Ascending aorta (tissue), 2 donors: Measurements from ENCODE around the gene SPAG9. TPM values are rescaled to one million over a fixed set of nuclear protein-coding genes. Genes with fewer than 3 reads are reported as not detected.

ENCODE experiments used
- DNase-seq, 2 donors: peaks; one replicate each; pipeline ENCODE4 v3.0.0-alpha.2; 2019; ENCODE audit warnings: low spot score in 2 of 2
- H3K27ac ChIP-seq, 2 donors: fragments of 200-600 bp; sonication (generic); one replicate each; pipeline ENCODE4 v1.5.1; 2016 to 2017; ENCODE audit warnings: mild to moderate bottlenecking in 1 of 2
- H3K27me3 ChIP-seq: fragments of 200-600 bp; sonication (generic); one replicate; pipeline ENCODE4 v1.5.1; 2017
- H3K36me3 ChIP-seq, 2 donors: fragments of 200-600 bp; sonication (generic); one replicate each; pipeline ENCODE4 v1.5.1; 2016
- H3K4me1 ChIP-seq, 2 donors: fragments of 200-600 bp; sonication (generic); one replicate each; pipeline ENCODE4 v1.5.1; 2016 to 2017; ENCODE audit warnings: mild to moderate bottlenecking in 1 of 2
- H3K4me3 ChIP-seq, 2 donors: fragments of 200-600 bp; sonication (generic); one replicate each; pipeline ENCODE4 v1.5.1; 2016 to 2017; ENCODE audit warnings: mild to moderate bottlenecking in 1 of 2
- H3K9me3 ChIP-seq, 2 donors: fragments of 200-600 bp; sonication (generic); one replicate each; pipeline ENCODE4 v1.5.1; 2016
- CTCF ChIP-seq, 3 experiments: fragments of 200-600 bp in 2 of 3; fragments of 450-650 bp in 1 of 3; sonication (generic) in 2 of 3; IDR thresholded peaks; one replicate each; pipeline ENCODE4 v1.5.1; 2016 to 2019; ENCODE audit warnings: antibody characterized with exemption in 3 of 3, mild to moderate bottlenecking in 1 of 3, moderate library complexity in 1 of 3
- intact Hi-C: fragments of 100-400 bp; cut with DNase I; formaldehyde crosslinking; loops from one replicate; pipeline ENCODE4 v1.15.1; 2023
- total RNA-seq: library from RNA; depleted of rRNA; stranded (reverse); fragments of >200 nt; gene quantifications from one replicate; pipeline ENCODE4 v1.1.0, GENCODE V29; 2016

Gene SPAG9
- total RNA-seq, 1 donor from 2014 or later = 41.3 TPM

DNA sequence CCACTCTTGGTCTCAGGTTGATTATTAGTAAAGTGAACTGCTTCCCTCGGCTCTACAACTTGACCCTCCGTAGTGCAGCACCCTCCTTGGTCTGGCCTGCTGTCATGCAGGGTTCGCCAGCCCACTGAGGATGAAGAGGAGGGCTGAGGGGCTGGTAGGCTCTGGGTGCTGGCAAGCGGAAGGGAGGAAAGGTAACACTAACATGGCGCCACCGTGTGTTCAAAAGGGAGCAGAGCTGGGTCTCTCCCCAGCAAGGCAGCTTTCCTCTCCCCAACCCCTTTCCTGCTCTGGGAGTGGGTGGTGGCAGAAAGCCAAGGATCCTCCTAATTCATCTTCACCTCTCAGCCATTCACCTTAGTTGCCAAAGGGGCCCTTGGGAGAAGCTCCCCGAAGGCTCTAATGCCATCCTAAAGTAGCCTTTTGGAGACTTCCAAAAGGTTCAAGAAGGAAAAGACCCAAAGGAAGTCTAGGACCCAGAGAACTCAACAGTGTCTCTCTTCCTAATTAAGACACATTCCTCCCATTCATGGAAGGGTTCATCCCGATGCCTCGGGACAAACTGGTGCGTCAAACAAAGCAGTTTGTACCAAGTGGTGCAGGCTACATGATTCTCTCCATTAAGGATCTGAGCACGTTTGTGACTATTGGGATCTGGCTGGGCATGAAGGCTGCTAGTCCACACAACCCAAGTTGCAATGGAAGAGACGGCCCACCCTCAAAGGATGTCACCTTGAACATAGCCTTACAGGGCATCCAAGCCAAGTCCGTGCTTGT lies 163.7 kb downstream of the SPAG9 start:
- Histone ChIP-seq H3K9me3 (no peaks in the 10 kb centered on the region), H3K4me1 (peaks cover 0 to 7% of the 10 kb centered on the region in 2 donors), H3K27me3 (no peaks in the 10 kb centered on the region), H3K36me3 (peaks cover 4 to 13% of the 10 kb centered on the region in 2 donors), H3K27ac (peak overlapping the region; percentile 12 to 24), H3K4me3 (no peak overlapping the region)
- peak; percentile 55 to 81 (median 70) for TF ChIP-seq CTCF (IDR thresholded peaks at IDR 0.05)
- DNase-seq = no peak
- intact Hi-C loops = loop anchor here (2.0 kb wide), 1 partner anchor 174 kb away; no protein-coding TSS in a partner anchor

DNA sequence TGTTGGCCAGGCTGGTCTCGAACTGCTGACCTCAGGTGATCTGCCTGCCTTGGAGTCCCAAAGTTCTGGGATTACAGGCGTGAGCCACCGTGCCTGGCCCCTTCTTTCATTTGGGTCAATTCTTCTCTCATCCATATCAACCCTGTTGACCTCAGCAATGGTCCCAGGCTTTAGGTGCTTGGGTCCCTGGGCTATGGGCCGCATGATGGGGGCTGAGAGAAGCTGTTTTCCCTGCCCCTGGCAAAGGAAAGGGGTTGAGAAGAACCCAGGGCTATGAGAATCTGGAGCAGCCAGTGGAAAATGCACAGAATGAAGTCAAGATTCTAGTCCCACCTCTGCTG lies 164.3 kb downstream of the SPAG9 start:
- H3K27me3 ChIP-seq = no peaks in the 10 kb centered on the region
- intact Hi-C loops = loop anchor here (2.0 kb wide), 1 partner anchor 174 kb away; no protein-coding TSS in a partner anchor
- peaks cover 0 to 7% of the 10 kb centered on the region in 2 donors for H3K4me1 ChIP-seq
- no peak for TF ChIP-seq CTCF (IDR thresholded peaks at IDR 0.05)
- no peak overlapping the region for H3K4me3 ChIP-seq
- H3K36me3 ChIP-seq = peaks cover 4 to 13% of the 10 kb centered on the region in 2 donors
- no peaks in the 10 kb centered on the region for H3K9me3 ChIP-seq
- DNase-seq = peak in 1 of 2 donors; percentile 50
- H3K27ac ChIP-seq = peak overlapping the region; percentile 12 to 24

GRCh38 chr17:50955667-50956120 lies 165.0 kb downstream of the SPAG9 start:
- H3K4me3 ChIP-seq = no peak overlapping the region
- H3K27ac ChIP-seq = peak overlapping the region; percentile 12 to 33
- TF ChIP-seq CTCF (IDR thresholded peaks at IDR 0.05) = no peak
- no peaks in the 10 kb centered on the region for H3K9me3 ChIP-seq
- peak in 1 of 2 donors; percentile 53 for DNase-seq
- H3K4me1 ChIP-seq = peaks cover 3 to 13% of the 10 kb centered on the region in 2 donors
- H3K36me3 ChIP-seq = peaks cover 4 to 13% of the 10 kb centered on the region in 2 donors
- intact Hi-C loops = loop anchor here (2.0 kb wide), 1 partner anchor 173 kb away; no protein-coding TSS in a partner anchor
- H3K27me3 ChIP-seq = no peaks in the 10 kb centered on the region

- Histone ChIP-seq H3K36me3 (peaks cover 4 to 8% of the 10 kb centered on the region in 2 donors), H3K4me3 (no peak overlapping the region), H3K27me3 (no peaks in the 10 kb centered on the region), H3K27ac (peak overlapping the region; percentile 12 to 33), H3K9me3 (no peaks in the 10 kb centered on the region), H3K4me1 (peaks cover 6 to 18% of the 10 kb centered on the region in 2 donors)
- no peak for TF ChIP-seq CTCF (IDR thresholded peaks at IDR 0.05)
- intact Hi-C loops = no loop called here
- peak in 1 of 2 donors; percentile 56 for DNase-seq
Observed at GRCh38 chr17:50955160-50955559, 165.5 kb downstream of the SPAG9 start.

DNA sequence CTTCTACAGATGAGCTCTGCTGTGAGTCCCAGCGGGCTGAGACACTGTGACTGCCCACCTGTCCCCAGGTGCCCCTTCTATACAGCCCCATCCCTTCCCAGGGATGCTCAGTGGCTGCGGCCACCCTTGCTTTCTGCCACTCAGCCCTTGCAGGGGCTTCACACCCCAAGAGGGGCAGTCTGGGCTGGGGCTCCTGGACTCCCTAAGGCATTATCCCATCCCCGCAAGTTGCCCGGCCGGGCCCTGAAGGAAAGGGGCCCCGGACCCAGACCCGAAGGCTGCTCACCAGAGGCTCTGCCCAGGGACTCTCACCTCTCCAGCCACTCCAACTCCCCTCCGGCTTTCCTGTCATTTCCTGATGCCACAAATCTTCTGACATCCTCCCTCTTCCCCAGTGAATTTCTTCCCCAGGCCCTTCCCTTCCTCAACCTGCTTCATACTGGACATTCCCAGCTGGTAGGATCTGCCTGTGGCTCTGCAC lies 166.0 kb downstream of the SPAG9 start:
- H3K27ac ChIP-seq = peak overlapping the region; percentile 12 to 33
- H3K4me3 ChIP-seq = no peak overlapping the region
- no peaks in the 10 kb centered on the region for H3K27me3 ChIP-seq
- H3K9me3 ChIP-seq = no peaks in the 10 kb centered on the region
- intact Hi-C loops = loop anchor here (5.0 kb wide), 1 partner anchor 407 kb away; the partner anchor contains the start of gene SPATA20
- TF ChIP-seq CTCF (IDR thresholded peaks at IDR 0.05) = no peak
- peak in 1 of 2 donors; percentile 60 for DNase-seq
- H3K36me3 ChIP-seq = peaks cover 3 to 4% of the 10 kb centered on the region in 2 donors
- H3K4me1 ChIP-seq = peaks cover 10 to 23% of the 10 kb centered on the region in 2 donors
